NOMO-1 (cell line): ENCODE results near the gene CCDC85B.

Source experiments
- DNase-seq, 2 experiments: peaks; one replicate each; lab custom pipeline; 2025; ENCODE audit not compliant: unreplicated experiment in 2 of 2; lab: John Stamatoyannopoulos, UW

CCDC85B gene

GRCh38 chr11:65857500-65857852 lies 33.0 kb upstream of the CCDC85B start:
- peak in 1 of 2 experiments; percentile 40 for DNase-seq

GRCh38 chr11:65857853-65858680 lies 32.4 kb upstream of the CCDC85B start, which contains the start of gene CFL1:
CFL1 (minus strand) TSS chr11:65858180; CDS start chr11:65858099, 81 bp downstream.
- peak; percentile 96 to 99 for DNase-seq

GRCh38 chr11:65858681-65859087 lies 31.8 kb upstream of the CCDC85B start:
- no peak for DNase-seq

- peak; percentile 99 for DNase-seq
Measured at GRCh38 chr11:65859095-65859811, 31.2 kb upstream of the CCDC85B start.

- DNase-seq = no peak
Measured at GRCh38 chr11:65859812-65860277, 30.6 kb upstream of the CCDC85B start.

GRCh38 chr11:65860278-65861164 lies 30.0 kb upstream of the CCDC85B start, which contains the start of gene MUS81:
MUS81 (plus strand) TSS chr11:65860433; CDS start chr11:65860754, 321 bp downstream.
- DNase-seq = peak; percentile 95 to 98

GRCh38 chr11:65861165-65861505 lies 29.3 kb upstream of the CCDC85B start:
- no peak for DNase-seq

- DNase-seq = no peak
Measured at GRCh38 chr11:65861533-65862183, 28.8 kb upstream of the CCDC85B start.

GRCh38 chr11:65862191-65862735 lies 28.2 kb upstream of the CCDC85B start:
- no peak for DNase-seq

GRCh38 chr11:65862941-65863888 lies 27.3 kb upstream of the CCDC85B start:
- no peak for DNase-seq

- no peak for DNase-seq
Measured at GRCh38 chr11:65863889-65864705, 26.4 kb upstream of the CCDC85B start.

GRCh38 chr11:65864706-65865471 lies 25.6 kb upstream of the CCDC85B start:
- no peak for DNase-seq

GRCh38 chr11:65865550-65866172 lies 24.8 kb upstream of the CCDC85B start:
- DNase-seq = no peak

- no peak for DNase-seq
Measured at GRCh38 chr11:65866509-65867283, 23.8 kb upstream of the CCDC85B start.

GRCh38 chr11:65867284-65868071 lies 23.0 kb upstream of the CCDC85B start:
- no peak for DNase-seq
